Trophoblast cell (in vitro differentiated cells and primary cell): ENCODE data around the gene FOSB.
A peak's percentile ranks its signal among the peaks of the same experiment; 100 is the strongest.

Source experiments
- DNase-seq, 2 donors: peaks; one replicate each; pipeline ENCODE4 v3.0.0-alpha.2; 2016
- H2AFZ ChIP-seq: 2 replicates; pipeline ENCODE4 v1.6.1; 2013; ENCODE audit warnings: low read length, moderate library complexity, mild to moderate bottlenecking; ENCODE audit not compliant: insufficient read depth, poor library complexity
- H2AK5ac ChIP-seq: 2 replicates; pipeline ENCODE4 v1.6.1; 2013; ENCODE audit warnings: mild to moderate bottlenecking, low read length
- H2BK120ac ChIP-seq: 2 replicates; pipeline ENCODE4 v1.6.1; 2013; ENCODE audit warnings: low read length, mild to moderate bottlenecking, moderate library complexity; ENCODE audit not compliant: insufficient read depth, poor library complexity
- H2BK12ac ChIP-seq: 2 replicates; pipeline ENCODE4 v1.6.1; 2013; ENCODE audit warnings: mild to moderate bottlenecking, low read length, moderate library complexity
- H2BK5ac ChIP-seq: 2 replicates; pipeline ENCODE4 v1.6.1; 2013; ENCODE audit warnings: low read length, low read depth, moderate library complexity, mild to moderate bottlenecking; ENCODE audit not compliant: poor library complexity
- H3K14ac ChIP-seq: 2 replicates; pipeline ENCODE4 v1.6.1; 2013; ENCODE audit warnings: mild to moderate bottlenecking, low read length
- H3K18ac ChIP-seq: 2 replicates; pipeline ENCODE4 v1.6.1; 2013; ENCODE audit warnings: mild to moderate bottlenecking, low read length
- H3K23ac ChIP-seq: 2 replicates; pipeline ENCODE4 v1.6.1; 2013; ENCODE audit warnings: low read length
- H3K27ac ChIP-seq: 2 replicates; pipeline ENCODE4 v1.5.1; 2013; ENCODE audit warnings: low read depth, mild to moderate bottlenecking, inconsistent platforms, low read length, moderate library complexity
- H3K27me3 ChIP-seq: 2 replicates; pipeline ENCODE4 v1.6.1; 2013; ENCODE audit warnings: inconsistent platforms, mild to moderate bottlenecking, low read length, moderate library complexity; ENCODE audit not compliant: insufficient read depth
- H3K36me3 ChIP-seq, 2 experiments: 1 replicate in 1 of 2; 2 replicates in 1 of 2; pipeline ENCODE4 v1.6.1; 2013; ENCODE audit warnings: low read length in 2 of 2, mild to moderate bottlenecking in 2 of 2, moderate library complexity in 1 of 2; ENCODE audit not compliant: insufficient read depth in 2 of 2, control insufficient read depth in 1 of 2
- H3K4ac ChIP-seq: 2 replicates; pipeline ENCODE4 v1.6.1; 2013; ENCODE audit warnings: low read depth, mild to moderate bottlenecking, low read length, moderate library complexity
- H3K4me1 ChIP-seq, 2 experiments: 1 replicate in 1 of 2; 2 replicates in 1 of 2; pipeline ENCODE4 v1.6.1; 2013; ENCODE audit warnings: low read length in 2 of 2, mild to moderate bottlenecking in 2 of 2, moderate library complexity in 1 of 2; ENCODE audit not compliant: insufficient read depth in 2 of 2, control insufficient read depth in 1 of 2
- H3K4me2 ChIP-seq: 2 replicates; pipeline ENCODE4 v1.6.1; 2013; ENCODE audit warnings: inconsistent platforms, mild to moderate bottlenecking, low read length, moderate library complexity
- H3K4me3 ChIP-seq: 2 replicates; pipeline ENCODE4 v1.5.1; 2013; ENCODE audit warnings: mild to moderate bottlenecking, low read depth, low read length, inconsistent platforms
- H3K79me1 ChIP-seq: one replicate; pipeline ENCODE4 v1.6.1; 2013; ENCODE audit warnings: low read length
- H3K79me2 ChIP-seq: 2 replicates; pipeline ENCODE4 v1.6.1; 2013; ENCODE audit warnings: low read length, mild to moderate bottlenecking; ENCODE audit not compliant: control insufficient read depth, insufficient read depth, poor library complexity
- H3K9ac ChIP-seq: 2 replicates; pipeline ENCODE4 v1.6.1; 2013; ENCODE audit warnings: mild to moderate bottlenecking, low read length
- H3K9me3 ChIP-seq: 2 replicates; pipeline ENCODE4 v1.6.1; 2013; ENCODE audit warnings: low read depth, mild to moderate bottlenecking, control low read depth, inconsistent platforms, low read length; ENCODE audit not compliant: insufficient read depth
- H4K12ac ChIP-seq: 2 replicates; pipeline ENCODE4 v1.6.1; 2013; ENCODE audit warnings: low read depth, mild to moderate bottlenecking, low read length, moderate library complexity
- H4K8ac ChIP-seq: 2 replicates; pipeline ENCODE4 v1.6.1; 2013; ENCODE audit warnings: low read depth, mild to moderate bottlenecking, low read length, moderate library complexity
- H4K91ac ChIP-seq: one replicate; pipeline ENCODE4 v1.6.1; 2013; ENCODE audit warnings: low read depth, mild to moderate bottlenecking, low read length, moderate library complexity
- WGBS: extraction: QIAGEN DNeasy Blood & Tissue Kit; methylation state at CpG from one replicate; pipeline ENCODE4 v1.1.7; 2013; ENCODE audit warnings: missing lambda C conversion rate; ENCODE audit not compliant: insufficient read length, insufficient coverage; ENCODE audit errors: extremely low coverage; 5-methylcytosine and 5-hydroxymethylcytosine counted together

FOSB gene

DNA sequence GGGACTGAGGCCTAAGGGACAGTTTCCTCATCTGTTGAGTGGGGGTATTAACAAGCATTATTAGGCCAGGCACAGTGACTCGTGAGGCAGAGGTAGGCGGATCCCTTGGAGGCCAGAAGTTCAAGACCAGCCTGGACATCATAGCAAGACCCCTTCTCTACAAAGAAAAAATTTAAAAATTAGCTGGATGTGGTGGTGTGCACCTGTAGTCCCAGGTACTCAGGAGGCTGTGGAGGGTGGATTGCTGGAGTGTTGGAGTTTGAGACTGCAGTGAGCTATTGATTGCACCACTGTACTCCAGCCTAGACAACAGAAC, 11.3 kb upstream of the FOSB start:
- H2AFZ ChIP-seq = peak overlapping the region; percentile 53
- peak overlapping the region; percentile 92 for H4K91ac ChIP-seq
- no peak overlapping the region for H3K9ac ChIP-seq
- peaks cover 16 to 28% of the 10 kb centered on the region in 2 experiments for H3K4me1 ChIP-seq
- no peak overlapping the region for H3K23ac ChIP-seq
- no peak overlapping the region for H4K12ac ChIP-seq
- peak overlapping the region; percentile 71 for H4K8ac ChIP-seq
- DNase-seq = no peak
- no peaks in the 10 kb centered on the region for H3K9me3 ChIP-seq
- no peaks in the 10 kb centered on the region for H3K36me3 ChIP-seq
- peak overlapping the region; percentile 76 for H3K18ac ChIP-seq
- peak overlapping the region; percentile 3 for H2AK5ac ChIP-seq
- H3K4me3 ChIP-seq = no peak overlapping the region
- H3K4ac ChIP-seq = peak overlapping the region; percentile 14
- peak overlapping the region; percentile 96 for H2BK5ac ChIP-seq
- H3K79me2 ChIP-seq = peaks cover 2% of the 10 kb centered on the region
- peak overlapping the region; percentile 53 for H2BK12ac ChIP-seq
- WGBS = no CpG with 5 or more reads among the region's 2 CpGs
- H2BK120ac ChIP-seq = peak overlapping the region; percentile 87
- H3K4me2 ChIP-seq = peak overlapping the region; percentile 45
- peak overlapping the region; percentile 88 for H3K14ac ChIP-seq
- H3K27me3 ChIP-seq = no peaks in the 10 kb centered on the region
- H3K79me1 ChIP-seq = peaks cover 39% of the 10 kb centered on the region
- H3K27ac ChIP-seq = peak overlapping the region; percentile 95

DNA sequence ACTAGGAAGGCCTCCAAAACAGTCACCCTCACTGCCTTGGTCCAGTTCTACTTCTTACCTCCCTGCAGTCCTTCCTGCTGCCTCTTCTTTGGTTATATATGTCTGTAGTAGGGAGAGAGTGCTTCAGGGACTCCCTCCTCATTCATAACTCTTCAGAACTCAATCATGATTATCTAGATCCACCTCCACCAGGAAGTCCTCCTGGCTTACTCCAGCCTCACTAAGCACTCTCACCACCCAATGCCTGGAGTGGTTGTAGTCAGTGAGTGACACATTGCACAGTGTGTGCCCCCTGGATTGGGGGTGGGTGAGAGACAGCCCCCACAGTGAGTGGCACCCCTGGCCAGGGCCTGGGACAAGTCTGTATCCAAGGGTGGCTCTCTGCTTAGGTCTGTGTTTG, 10.0 kb upstream of the FOSB start:
- Histone ChIP-seq H3K79me1 (peaks cover 27% of the 10 kb centered on the region), H2AFZ (no peak overlapping the region), H3K23ac (no peak overlapping the region), H2BK120ac (peak overlapping the region; percentile 0), H3K27ac (no peak overlapping the region), H3K4me2 (no peak overlapping the region), H3K79me2 (peaks cover 2% of the 10 kb centered on the region), H3K4me3 (no peak overlapping the region), H3K9me3 (no peaks in the 10 kb centered on the region), H3K9ac (no peak overlapping the region), H2BK12ac (peak overlapping the region; percentile 37), H3K4me1 (peaks cover 14 to 21% of the 10 kb centered on the region in 2 experiments), H4K91ac (peak overlapping the region; percentile 45), H3K27me3 (no peaks in the 10 kb centered on the region), H3K14ac (peak overlapping the region; percentile 7), H3K36me3 (no peaks in the 10 kb centered on the region), H4K12ac (no peak overlapping the region), H4K8ac (no peak overlapping the region), H2BK5ac (no peak overlapping the region), H3K4ac (no peak overlapping the region), H3K18ac (no peak overlapping the region), H2AK5ac (peak overlapping the region; percentile 12)
- DNase-seq = no peak

DNA sequence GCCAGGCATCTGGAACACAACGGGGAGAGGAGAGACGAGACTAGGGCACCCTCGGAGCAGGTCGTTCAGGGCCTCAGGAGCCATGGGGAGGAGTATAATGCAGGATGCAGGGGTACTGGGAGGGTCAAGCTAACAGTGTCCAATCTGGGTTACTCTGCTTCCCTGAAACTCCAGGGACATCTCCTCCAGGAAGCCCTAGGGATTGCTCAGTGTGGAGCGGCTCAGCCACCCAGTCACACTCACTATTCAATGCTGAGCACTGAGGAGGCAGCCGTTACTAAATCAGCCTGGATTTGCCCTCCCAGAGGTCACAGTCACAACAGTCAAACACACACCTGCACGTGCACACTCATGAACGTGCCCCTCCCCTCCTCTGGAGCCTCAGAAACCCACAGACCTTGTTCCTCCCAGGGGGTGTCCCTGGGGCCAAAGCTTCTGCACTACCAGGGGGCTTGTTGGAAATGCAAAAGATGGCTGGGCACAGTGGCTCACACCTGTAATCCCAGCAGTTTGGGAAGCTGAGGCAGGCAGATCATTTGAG, 6.9 kb upstream of the FOSB start:
- Histone ChIP-seq H3K79me2 (peaks cover 2% of the 10 kb centered on the region), H3K9ac (no peak overlapping the region), H2AK5ac (peak overlapping the region; percentile 21), H4K91ac (peak overlapping the region; percentile 8), H4K12ac (no peak overlapping the region), H3K23ac (no peak overlapping the region), H2BK5ac (no peak overlapping the region), H2BK12ac (peak overlapping the region; percentile 67), H2BK120ac (peak overlapping the region; percentile 31), H3K4ac (no peak overlapping the region), H3K27me3 (no peaks in the 10 kb centered on the region), H3K79me1 (peaks cover 13% of the 10 kb centered on the region), H3K4me3 (no peak overlapping the region), H2AFZ (no peak overlapping the region), H3K18ac (no peak overlapping the region), H3K27ac (no peak overlapping the region), H3K4me1 (peaks cover 12 to 15% of the 10 kb centered on the region in 2 experiments), H3K36me3 (no peaks in the 10 kb centered on the region), H3K9me3 (peaks cover 1% of the 10 kb centered on the region), H4K8ac (no peak overlapping the region), H3K4me2 (no peak overlapping the region), H3K14ac (peak overlapping the region; percentile 17)
- no CpG with 5 or more reads among the region's 8 CpGs for WGBS
- DNase-seq = peak in 1 of 2 donors; percentile 11

DNA sequence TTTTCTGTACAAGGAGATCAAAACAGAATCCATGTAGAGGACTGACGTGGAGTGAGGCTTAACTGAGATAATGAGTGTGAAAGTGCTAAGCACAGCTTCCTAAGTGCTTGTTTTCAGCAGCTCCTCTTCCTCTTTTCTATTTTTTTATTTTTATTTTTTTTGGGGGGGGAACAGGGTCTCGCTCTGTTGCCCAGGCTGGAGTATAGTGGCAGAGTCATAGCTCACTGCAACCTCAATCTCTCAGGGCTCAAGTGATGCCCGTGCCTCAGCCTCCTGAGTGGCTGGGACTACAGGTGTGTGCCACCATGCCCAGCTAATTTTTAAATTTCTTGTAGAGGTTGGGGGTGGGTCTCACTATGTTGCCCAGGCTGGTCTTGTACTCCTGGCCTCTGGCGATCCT, 5.6 kb upstream of the FOSB start:
- Histone ChIP-seq H2BK5ac (no peak overlapping the region), H2AK5ac (no peak overlapping the region), H3K18ac (no peak overlapping the region), H4K8ac (no peak overlapping the region), H3K4ac (no peak overlapping the region), H4K91ac (no peak overlapping the region), H3K14ac (no peak overlapping the region), H2AFZ (no peak overlapping the region), H3K27me3 (no peaks in the 10 kb centered on the region), H3K9me3 (peaks cover 1% of the 10 kb centered on the region), H2BK12ac (no peak overlapping the region), H3K79me2 (no peaks in the 10 kb centered on the region), H4K12ac (no peak overlapping the region), H3K4me2 (no peak overlapping the region), H3K4me3 (no peak overlapping the region), H3K23ac (no peak overlapping the region), H3K79me1 (peaks cover 8% of the 10 kb centered on the region), H2BK120ac (no peak overlapping the region), H3K9ac (no peak overlapping the region), H3K27ac (no peak overlapping the region), H3K36me3 (no peaks in the 10 kb centered on the region), H3K4me1 (peaks cover 6 to 8% of the 10 kb centered on the region in 2 experiments)
- DNase-seq = no peak
- WGBS = no CpG with 5 or more reads among the region's 4 CpGs
